OCI-M2 (cell line): Measurements from ENCODE around the gene ADAMTS12.

Experiments
- DNase-seq: peaks from one replicate; lab custom pipeline; 2025; ENCODE audit not compliant: unreplicated experiment; lab: John Stamatoyannopoulos, UW

Gene ADAMTS12

DNA sequence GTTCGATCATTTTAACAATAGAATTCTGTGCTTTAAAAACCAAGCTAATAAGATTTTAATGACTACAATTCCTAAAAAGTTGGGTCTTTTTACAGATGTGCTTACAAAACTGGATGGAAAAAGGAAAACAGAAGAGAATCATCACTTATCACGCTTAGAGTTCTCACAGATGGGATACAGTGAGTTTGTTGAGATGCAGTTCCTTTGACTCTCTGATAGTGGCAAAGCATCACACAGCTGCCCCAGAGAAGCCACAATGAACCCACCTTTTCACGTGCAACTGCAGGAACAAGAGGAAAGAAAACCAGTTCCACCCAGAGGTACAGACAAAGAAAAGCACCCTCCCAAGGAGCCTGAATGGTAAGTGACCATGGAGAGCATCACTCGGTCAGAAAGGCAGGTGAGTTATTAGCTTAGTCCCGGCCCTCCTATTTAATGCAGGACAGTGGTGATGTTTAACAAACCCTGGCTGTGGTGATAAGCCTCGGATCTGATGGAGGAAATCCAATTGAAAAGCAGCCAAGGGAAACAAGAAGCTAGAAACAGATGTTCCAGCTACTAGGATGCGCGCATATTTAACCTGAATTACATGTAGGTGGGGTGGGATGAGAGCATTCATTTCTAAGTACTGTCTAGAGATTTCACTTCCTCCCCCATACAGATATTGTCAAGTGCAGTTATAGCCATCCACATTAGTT, 283.3 kb downstream of the ADAMTS12 start:
- no peak for DNase-seq

- no peak for DNase-seq
Measured at GRCh38 chr5:33604503-33604902, 287.3 kb downstream of the ADAMTS12 start.

DNA sequence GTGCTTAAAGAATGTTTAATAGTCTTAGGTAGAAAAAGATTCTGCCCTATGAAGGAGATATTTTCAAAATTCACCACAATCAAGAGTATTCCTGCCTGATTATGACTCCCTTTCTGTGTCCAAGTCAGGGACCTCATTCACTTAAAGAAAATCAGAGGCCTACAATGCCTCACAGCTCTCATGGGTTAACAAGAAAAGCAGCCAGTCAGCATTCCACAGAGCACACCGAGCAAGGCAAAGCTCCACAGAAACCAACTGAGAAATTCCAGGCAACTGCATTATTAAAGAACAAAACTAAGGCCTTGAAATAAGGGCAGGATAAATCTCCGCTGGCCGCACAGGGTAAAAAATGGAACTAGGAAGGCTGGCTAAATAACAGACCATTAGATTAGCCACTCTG, 289.9 kb downstream of the ADAMTS12 start:
- DNase-seq: no peak

GRCh38 chr5:33595303-33595702, 296.5 kb downstream of the ADAMTS12 start:
- no peak for DNase-seq

- no peak for DNase-seq
Measured at GRCh38 chr5:33594006-33594405, 297.8 kb downstream of the ADAMTS12 start.

- DNase-seq: no peak
Measured at GRCh38 chr5:33592245-33592644, 299.5 kb downstream of the ADAMTS12 start.

DNA sequence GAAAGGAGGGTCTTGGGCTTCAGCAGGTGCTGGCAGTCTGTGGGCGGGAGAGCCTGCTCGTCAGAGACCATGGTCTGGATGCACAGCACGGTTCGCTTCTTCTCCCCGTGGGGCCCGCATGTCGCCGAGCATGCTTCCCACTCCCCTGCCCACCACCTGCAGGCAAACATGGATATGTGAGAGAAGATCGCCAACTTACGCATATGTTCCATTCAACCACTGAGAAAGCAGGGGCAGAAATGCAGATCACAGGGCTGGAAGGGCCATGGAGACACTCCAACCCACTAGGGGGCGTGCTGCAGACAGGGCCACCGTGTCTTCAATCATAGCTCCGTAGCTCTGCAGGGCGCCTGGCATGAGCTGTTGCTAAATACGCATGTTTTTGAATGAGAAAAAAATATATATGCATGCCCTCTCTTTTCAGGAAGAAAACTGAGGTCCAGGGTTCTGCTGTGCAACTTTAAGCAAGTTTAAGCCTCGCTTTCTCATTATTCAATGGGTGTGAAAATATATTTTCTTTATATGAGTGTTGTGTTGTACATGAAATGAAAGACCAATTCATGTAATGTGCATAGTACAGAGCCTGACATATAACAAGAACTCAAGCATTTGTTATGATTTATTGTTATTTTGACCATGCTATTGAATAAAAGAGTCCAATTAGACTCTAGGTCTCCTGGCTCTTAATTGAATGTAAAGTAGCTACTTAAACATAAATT, 303.0 kb downstream of the ADAMTS12 start:
- no peak for DNase-seq

- no peak for DNase-seq
Measured at GRCh38 chr5:33583332-33583731, 308.5 kb downstream of the ADAMTS12 start.

- no peak for DNase-seq
Measured at GRCh38 chr5:33582417-33582816, 309.4 kb downstream of the ADAMTS12 start.

DNA sequence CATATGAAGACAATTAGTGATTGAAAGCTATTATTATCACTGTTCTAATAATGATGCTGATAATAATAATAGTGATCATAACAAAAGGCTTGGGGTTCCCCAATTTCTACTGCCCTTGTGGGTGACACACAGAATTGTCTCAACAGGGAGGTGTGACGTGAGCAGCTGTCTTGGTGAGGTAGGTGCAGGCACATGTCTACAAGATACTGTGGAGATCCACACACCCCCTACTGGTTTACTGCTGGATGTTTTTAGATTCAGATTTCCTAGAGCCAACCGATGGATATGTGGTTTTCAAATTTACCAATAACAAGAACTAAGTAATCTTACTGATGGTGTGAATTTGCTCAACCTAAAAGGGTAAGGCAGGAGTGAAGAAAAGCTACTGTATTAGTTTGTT, 312.0 kb downstream of the ADAMTS12 start:
- DNase-seq: no peak

DNA sequence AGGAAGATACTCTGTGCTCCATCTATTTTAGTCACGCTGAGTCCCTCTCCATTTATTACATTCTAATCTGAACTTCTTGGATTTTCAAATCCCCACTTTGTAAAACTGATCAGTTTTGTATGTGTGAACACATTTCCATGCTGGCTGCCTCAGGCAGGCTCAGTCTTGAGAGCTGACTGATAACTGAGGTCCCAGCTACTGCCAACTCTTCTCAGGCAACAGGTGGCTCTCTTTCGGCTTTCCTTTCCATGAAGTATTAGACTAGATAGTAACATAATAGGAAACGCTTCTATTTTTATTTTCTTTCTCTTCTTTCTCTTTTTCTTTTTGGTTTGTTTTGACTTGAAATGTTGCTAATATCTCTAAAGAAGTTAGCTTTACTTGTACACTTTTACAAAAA, 312.6 kb downstream of the ADAMTS12 start:
- DNase-seq: no peak

- no peak for DNase-seq
Measured at GRCh38 chr5:33576726-33577590, 314.8 kb downstream of the ADAMTS12 start.

- no peak for DNase-seq
Measured at GRCh38 chr5:33565324-33565723, 326.5 kb downstream of the ADAMTS12 start.

GRCh38 chr5:33563983-33564908, 327.5 kb downstream of the ADAMTS12 start:
- DNase-seq: no peak

DNA sequence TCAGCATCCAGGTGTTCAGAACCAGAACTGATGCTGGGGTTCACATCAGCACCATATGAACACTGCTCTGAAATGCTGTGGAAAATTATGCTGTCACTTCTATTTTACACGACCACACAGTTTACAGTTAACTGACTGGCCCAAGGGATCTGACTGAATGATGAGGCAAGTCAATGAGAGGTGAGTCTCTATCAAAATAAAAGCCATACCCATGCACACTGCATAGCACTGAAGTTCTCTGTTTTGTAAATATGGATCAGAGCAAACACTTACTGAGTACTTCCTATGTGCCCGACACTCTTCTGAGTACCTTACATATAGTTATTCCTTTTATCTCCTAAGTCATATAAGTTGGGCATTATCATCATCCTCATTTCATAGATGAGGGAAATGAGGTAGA, 328.3 kb downstream of the ADAMTS12 start:
- no peak for DNase-seq

DNA sequence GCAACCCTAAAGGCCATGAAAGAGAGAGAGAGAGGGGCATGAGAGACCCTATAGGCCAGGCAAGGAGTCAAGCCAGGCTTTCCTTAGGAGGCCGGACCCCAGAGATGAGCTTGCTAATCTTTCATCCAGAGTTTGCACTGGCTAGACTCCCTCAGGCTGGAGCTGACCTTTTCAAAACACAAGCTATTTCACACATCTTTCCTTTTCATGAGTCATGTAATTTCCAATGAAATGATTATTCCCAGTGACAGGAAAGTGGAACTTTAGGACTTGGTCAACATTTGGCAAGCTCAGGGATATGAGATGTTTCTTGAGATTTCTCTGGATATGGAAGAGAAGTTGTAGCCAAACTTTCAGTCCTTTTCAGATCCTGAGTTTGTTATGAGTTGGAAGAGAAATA, 333.3 kb downstream of the ADAMTS12 start:
- DNase-seq: no peak

DNA sequence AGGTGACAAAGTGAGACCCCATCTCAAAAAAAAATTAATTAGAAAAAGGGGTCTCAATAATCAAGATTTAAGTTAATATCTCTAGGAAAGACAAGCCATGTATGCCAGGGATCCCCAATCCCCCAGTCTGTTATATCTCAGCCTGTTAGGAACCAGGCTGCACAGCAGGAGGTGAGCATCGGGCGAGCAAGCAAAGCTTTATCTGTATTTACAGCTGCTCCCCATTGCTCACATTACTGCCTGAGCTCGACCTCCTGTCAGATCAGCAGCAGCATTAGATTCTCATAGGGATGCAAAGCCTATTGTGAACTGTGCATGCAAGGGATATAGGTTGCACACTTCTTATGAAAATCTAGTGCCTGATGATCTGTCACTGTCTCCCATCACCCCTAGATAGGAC, 334.2 kb downstream of the ADAMTS12 start:
- DNase-seq: no peak

GRCh38 chr5:33556330-33557328, 335.2 kb downstream of the ADAMTS12 start:
- DNase-seq: no peak

DNA sequence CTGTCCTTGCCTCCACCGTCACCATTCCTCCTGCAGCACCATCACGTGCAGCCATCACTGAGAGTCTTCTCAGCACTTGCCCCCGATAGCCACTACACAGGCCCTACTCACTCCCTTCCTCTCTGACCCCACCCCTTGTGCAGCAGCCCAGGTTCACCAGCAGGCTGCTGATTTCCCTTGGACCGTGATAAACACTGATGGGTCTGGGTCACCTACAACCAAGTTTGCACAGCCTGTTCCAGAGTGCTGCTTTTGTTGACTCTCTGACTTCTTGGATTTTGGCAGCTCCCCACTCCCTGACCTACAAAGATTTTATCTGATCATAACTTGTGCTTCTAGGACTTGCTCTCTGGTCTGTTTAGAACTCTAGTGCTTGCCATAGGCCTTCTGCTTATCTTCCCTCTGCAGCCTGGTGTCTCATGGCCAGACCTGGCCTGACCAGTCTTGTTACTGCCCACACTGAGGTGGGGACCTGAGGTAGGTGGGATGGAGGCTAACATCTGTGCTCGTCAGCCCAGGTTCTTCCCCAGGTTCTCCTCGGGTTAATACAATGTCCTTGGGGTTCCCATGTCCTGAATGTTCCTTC, 341.7 kb downstream of the ADAMTS12 start:
- DNase-seq: no peak
